ENCODE results near the gene SEMA3D. TPM values are rescaled to one million over a fixed set of nuclear protein-coding genes. Genes with fewer than 3 reads are reported as not detected.
A peak's percentile ranks its signal among the peaks of the same experiment; 100 is the strongest.

The SEMA3D gene
- total and polyA plus RNA-seq, 2 donors (not counting 3 experiments of a cell fraction or from before 2014, with no cell fraction given), result 9.9 to 10.3 TPM

- H2AFZ ChIP-seq (ENCODE audit: low read depth, low read length), result no peak overlapping the region
- no peaks in the 10 kb centered on the region for H3K9me1 ChIP-seq (replicated peaks; ENCODE audit: control insufficient read depth, extremely low read depth, insufficient read depth, low read length)
- ChIA-PET CTCF (interaction anchor here (1.0 to 1.2 kb wide), 4 partner anchors 9 to 1054 kb away, joined by 3 to 6 read pairs (median 3); no protein-coding TSS in a partner anchor), POLR2A (no interaction called here)
- H3K79me2 ChIP-seq (ENCODE audit: control insufficient read depth, insufficient read depth, low read length), result no peaks in the 10 kb centered on the region
- no peak overlapping the region for H3K4me3 ChIP-seq (replicated peaks in 1 of 3; ENCODE audit: insufficient read depth in 1 of 3, low read depth in 1 of 3, low read length in 3 of 3)
- TF ChIP-seq, protein P1, sequence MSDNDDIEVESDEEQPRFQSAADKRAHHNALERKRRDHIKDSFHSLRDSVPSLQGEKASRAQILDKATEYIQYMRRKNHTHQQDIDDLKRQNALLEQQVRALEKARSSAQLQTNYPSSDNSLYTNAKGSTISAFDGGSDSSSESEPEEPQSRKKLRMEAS (IDR thresholded peaks at IDR 0.05; ENCODE audit: insufficient read depth, insufficient read length), result no peak
- TF ChIP-seq CTCF (IDR thresholded peaks at IDR 0.05; ENCODE audit: extremely low read depth in 1 of 2, insufficient read depth in 1 of 2, low read depth in 1 of 2, low read length in 2 of 2) (no peak), POLR2A (IDR thresholded peaks at IDR 0.05; ENCODE audit: low read depth, low read length) (no peak), POLR2AphosphoS5 (IDR thresholded peaks at IDR 0.05; ENCODE audit: insufficient read depth, low read depth, low read length) (no peak), GATA2 (IDR thresholded peaks at IDR 0.05; ENCODE audit: insufficient read depth, insufficient read length, low read depth, low read length) (no peak), JUN (IDR thresholded peaks at IDR 0.05; ENCODE audit: borderline replicate concordance, insufficient read depth, insufficient read length, low read depth) (peak; percentile 3), FOS (IDR thresholded peaks at IDR 0.05; ENCODE audit: borderline replicate concordance, insufficient read depth, low read length) (peak; percentile 18), EZH2 (IDR thresholded peaks at IDR 0.05; ENCODE audit: borderline replicate concordance, low read depth, low read length, severe bottlenecking) (no peak), MYC (IDR thresholded peaks at IDR 0.05; ENCODE audit: low read depth, low read length) (no peak)
- dilution Hi-C loops (cut with MboI; ENCODE audit: extremely low pct_ligation_motif_present, low sequenced_read_pairs), result no loop called here
- no peaks in the 10 kb centered on the region for H3K27me3 ChIP-seq (ENCODE audit: control insufficient read depth in 2 of 2, insufficient read depth in 2 of 2, low read length in 2 of 2)
- no peak for DNase-seq (ENCODE audit: low read depth, low spot score)
- no peak for FAIRE-seq
- H4K20me1 ChIP-seq (replicated peaks; ENCODE audit: control insufficient read depth, extremely low read depth, insufficient read depth, low read length), result no peaks in the 10 kb centered on the region
- no peaks in the 10 kb centered on the region for H3K36me3 ChIP-seq (ENCODE audit: control insufficient read depth in 2 of 2, extremely low read depth in 1 of 2, insufficient read depth in 2 of 2, low read length in 2 of 2)
- H3K27ac ChIP-seq (ENCODE audit: insufficient read depth, low read depth, low read length), result no peak overlapping the region
- no peaks in the 10 kb centered on the region for H3K9me3 ChIP-seq (replicated peaks; ENCODE audit: control insufficient read depth, insufficient read depth, low read length)
- H3K4me2 ChIP-seq (ENCODE audit: insufficient read depth, low read length), result no peak overlapping the region
- intact Hi-C loops (cut with micrococcal nuclease), result no loop called here
- BruUV-seq (replicated peaks), result no TSS peak
- no peak overlapping the region for H3K9ac ChIP-seq (replicated peaks; ENCODE audit: extremely low read depth, insufficient read depth, low read length)
- H3K4me1 ChIP-seq (ENCODE audit: control insufficient read depth, extremely low read depth, insufficient read depth, low read length), result peaks cover 5% of the 10 kb centered on the region
Measured at GRCh38 chr7:85001495-85002345, 185.1 kb downstream of the SEMA3D start.

Measured in endothelial cell of umbilical vein (primary cell).